Naive thymus-derived CD4-positive, alpha-beta T cell (primary cell): ENCODE data around the gene SIGMAR1. TPM values are rescaled to one million over a fixed set of nuclear protein-coding genes. Genes with fewer than 3 reads are reported as not detected.

Experiments used
- ATAC-seq: fragments of 150-1000 bp; cut with Tn5 transposase; 2 replicates; pipeline ENCODE4 v1.10.0; 2021; ENCODE audit warnings: mild to moderate bottlenecking, moderate library complexity
- CTCF ChIA-PET: fragments of 350-600 bp; sonication (Branson Sonifier 250); formaldehyde crosslinking; loops from one replicate; lab custom pipeline; 2021; ENCODE audit warnings: antibody characterized with exemption; lab: Charles Lee
- POLR2A ChIA-PET: fragments of 350-600 bp; sonication (Branson Sonifier 250); formaldehyde crosslinking; loops from one replicate; lab custom pipeline; 2021; ENCODE audit warnings: antibody characterized with exemption, inconsistent platforms; lab: Charles Lee
- DNase-seq, 9 donors: peaks; one replicate each; pipeline versions ENCODE4 v3.0.0 to v3.0.0-alpha.2; 2020 to 2022; ENCODE audit warnings: mixed read lengths in 1 of 9
- H3K27ac ChIP-seq: one replicate; pipeline ENCODE4 v1.7.0; 2013; ENCODE audit warnings: mild to moderate bottlenecking, low read depth, low read length, moderate library complexity
- H3K27me3 ChIP-seq, 2 donors: one replicate each; pipeline ENCODE4 v1.7.0; 2013; ENCODE audit warnings: low read length in 2 of 2, mild to moderate bottlenecking in 2 of 2, moderate library complexity in 2 of 2; ENCODE audit not compliant: control insufficient read depth in 2 of 2, insufficient read depth in 2 of 2
- H3K36me3 ChIP-seq, 3 experiments: 1 replicate in 2 of 3; 2 replicates in 1 of 3; pipeline ENCODE4 v1.7.0; 2013; ENCODE audit warnings: low read length in 3 of 3, mild to moderate bottlenecking in 3 of 3, moderate library complexity in 1 of 3; ENCODE audit not compliant: insufficient read depth in 3 of 3, control insufficient read depth in 2 of 3
- H3K4me1 ChIP-seq, 2 donors: one replicate each; pipeline ENCODE4 v1.7.0; 2013; ENCODE audit warnings: low read length in 2 of 2, mild to moderate bottlenecking in 2 of 2, moderate library complexity in 1 of 2; ENCODE audit not compliant: control insufficient read depth in 2 of 2, insufficient read depth in 2 of 2
- H3K4me3 ChIP-seq: 2 replicates; pipeline ENCODE4 v1.7.0; 2013; ENCODE audit warnings: mild to moderate bottlenecking, low read length
- H3K9me3 ChIP-seq, 3 experiments: 1 replicate in 2 of 3; 2 replicates in 1 of 3; pipeline ENCODE4 v1.7.0; 2013; ENCODE audit warnings: low read length in 3 of 3; ENCODE audit not compliant: control insufficient read depth in 2 of 3
- H3K27ac Mint-ChIP-seq, 9 donors: one replicate each; pipeline ENCODE4 v1.8.0; 2020 to 2022; ENCODE audit warnings: mixed read lengths in 9 of 9, mild to moderate bottlenecking in 8 of 9, moderate library complexity in 5 of 9, inconsistent platforms in 2 of 9
- H3K27me3 Mint-ChIP-seq, 5 donors: one replicate each; pipeline ENCODE4 v1.8.0; 2021 to 2022; ENCODE audit warnings: mixed read lengths in 5 of 5, mild to moderate bottlenecking in 1 of 5
- H3K36me3 Mint-ChIP-seq, 5 donors: one replicate each; pipeline ENCODE4 v1.8.0; 2020 to 2022; ENCODE audit warnings: mixed read lengths in 5 of 5, mild to moderate bottlenecking in 3 of 5, inconsistent platforms in 1 of 5
- H3K4me1 Mint-ChIP-seq, 7 donors: one replicate each; pipeline ENCODE4 v1.8.0; 2020 to 2022; ENCODE audit warnings: mixed read lengths in 7 of 7, mild to moderate bottlenecking in 3 of 7, inconsistent platforms in 1 of 7
- H3K4me3 Mint-ChIP-seq, 10 donors: one replicate each; pipeline ENCODE4 v1.8.0; 2020 to 2022; ENCODE audit warnings: mild to moderate bottlenecking in 10 of 10, mixed read lengths in 10 of 10, moderate library complexity in 6 of 10, inconsistent platforms in 2 of 10
- H3K9me3 Mint-ChIP-seq, 11 donors: one replicate each; pipeline ENCODE4 v1.8.0; 2020 to 2022; ENCODE audit warnings: mixed read lengths in 11 of 11, mild to moderate bottlenecking in 4 of 11, inconsistent platforms in 1 of 11, moderate library complexity in 1 of 11
- intact Hi-C, 2 donors: fragments of 100-400 bp; cut with micrococcal nuclease; formaldehyde crosslinking; loops; one replicate each; pipeline ENCODE4 v1.15.1; 2023
- polyA plus RNA-seq, 2 donors: library from polyadenylated mRNA; unstranded; fragments of 300-500 nt; fragmentation: Illumina TruSeq; gene quantifications; one replicate each; pipeline ENCODE4 v1.2.3, GENCODE V29; 2021
- total RNA-seq, 6 experiments: library from RNA in 5 of 6; stranded (reverse) in 5 of 6; gene quantifications; 1 replicate in 5 of 6; 2 replicates in 1 of 6; pipeline ENCODE4 v1.2.3 and lab custom pipeline; 2021 to 2026

Gene SIGMAR1
- total and polyA plus RNA-seq, 7 experiments from 2014 or later: 20.7 to 102 (median 52.8) TPM

GRCh38 chr9:34675869-34676268, 38.3 kb upstream of the SIGMAR1 start:
- intact Hi-C loops: loop anchor here (1.0 kb wide), 1 partner anchor 26 kb away; no protein-coding TSS in a partner anchor
- H3K4me1 Mint-ChIP-seq: peaks cover 0 to 7% (median 4%) of the 10 kb centered on the region in 7 donors
- Histone ChIP-seq H3K36me3 (no peaks in the 10 kb centered on the region), H3K27ac (no peak overlapping the region), H3K27me3 (no peaks in the 10 kb centered on the region), H3K4me3 (no peak overlapping the region), H3K4me1 (no peaks in the 10 kb centered on the region), H3K9me3 (no peaks in the 10 kb centered on the region)
- no peaks in the 10 kb centered on the region for H3K27me3 Mint-ChIP-seq
- ATAC-seq (no peak), DNase-seq (no peak)
- no peak overlapping the region for H3K4me3 Mint-ChIP-seq
- H3K9me3 Mint-ChIP-seq: peaks cover 0 to 5% (median 2%) of the 10 kb centered on the region in 11 donors
- ChIA-PET POLR2A (interaction anchor here (1.2 kb wide), 1 partner anchor 38 kb away, joined by 5 read pairs; the partner anchor contains the start of gene SIGMAR1), CTCF (interaction anchor here (1.1 to 1.9 kb wide), 3 partner anchors 10 to 27 kb away, joined by 5 to 9 read pairs (median 5); a partner anchor contains a TSS)
- H3K27ac Mint-ChIP-seq: no peak overlapping the region
- H3K36me3 Mint-ChIP-seq: peaks cover 0 to 8% (median 2%) of the 10 kb centered on the region in 5 donors

GRCh38 chr9:34675048-34675714, 37.6 kb upstream of the SIGMAR1 start:
- peak overlapping the region in 2 of 9 donors; percentile 44 to 51 for H3K27ac Mint-ChIP-seq
- peak in 7 of 9 donors; percentile 24 to 53 (median 38) for DNase-seq
- no peaks in the 10 kb centered on the region for H3K4me1 ChIP-seq
- H3K4me3 Mint-ChIP-seq: no peak overlapping the region
- no peaks in the 10 kb centered on the region for H3K27me3 Mint-ChIP-seq
- intact Hi-C loops: loop anchor here (1.0 kb wide), 1 partner anchor 27 kb away; no protein-coding TSS in a partner anchor
- H3K27me3 ChIP-seq: no peaks in the 10 kb centered on the region
- H3K9me3 Mint-ChIP-seq: peaks cover 0 to 10% (median 3%) of the 10 kb centered on the region in 11 donors
- peaks cover 0 to 7% (median 4%) of the 10 kb centered on the region in 7 donors for H3K4me1 Mint-ChIP-seq
- H3K36me3 ChIP-seq: no peaks in the 10 kb centered on the region
- POLR2A ChIA-PET: interaction anchor here (1.2 kb wide), 1 partner anchor 38 kb away, joined by 5 read pairs; the partner anchor contains the start of gene SIGMAR1
- H3K4me3 ChIP-seq: no peak overlapping the region
- peaks cover 0 to 4% (median 0%) of the 10 kb centered on the region in 3 experiments for H3K9me3 ChIP-seq
- peaks cover 0 to 14% (median 4%) of the 10 kb centered on the region in 5 donors for H3K36me3 Mint-ChIP-seq
- no peak overlapping the region for H3K27ac ChIP-seq
- CTCF ChIA-PET: interaction anchor here (0.7 to 1.9 kb wide), 4 partner anchors 10 to 28 kb away, joined by 3 to 9 read pairs (median 5); a partner anchor contains a TSS
- peak; percentile 90 for ATAC-seq

- CTCF ChIA-PET: interaction anchor here (0.7 to 1.9 kb wide), 4 partner anchors 9 to 28 kb away, joined by 3 to 9 read pairs (median 4); a partner anchor contains a TSS
- no peak overlapping the region for H3K4me3 ChIP-seq
- Mint-ChIP-seq H3K27ac (no peak overlapping the region), H3K4me1 (peaks cover 0 to 7% (median 4%) of the 10 kb centered on the region in 7 donors), H3K4me3 (no peak overlapping the region), H3K27me3 (no peaks in the 10 kb centered on the region), H3K9me3 (peaks cover 0 to 17% (median 7%) of the 10 kb centered on the region in 11 donors), H3K36me3 (peaks cover 0 to 19% (median 8%) of the 10 kb centered on the region in 5 donors)
- ATAC-seq (no peak), DNase-seq (no peak)
- no peaks in the 10 kb centered on the region for H3K4me1 ChIP-seq
- intact Hi-C loops: no loop called here
- POLR2A ChIA-PET: no interaction called here
- H3K9me3 ChIP-seq: peaks cover 0 to 10% (median 0%) of the 10 kb centered on the region in 3 experiments
- H3K36me3 ChIP-seq: peaks cover 0 to 3% (median 0%) of the 10 kb centered on the region in 3 experiments
- no peak overlapping the region for H3K27ac ChIP-seq
- no peaks in the 10 kb centered on the region for H3K27me3 ChIP-seq
These were observed 36.9 kb upstream of the SIGMAR1 start for GRCh38 chr9:34674440-34674839.

- ChIA-PET CTCF (no interaction called here), POLR2A (interaction anchor here (1.1 kb wide), 1 partner anchor 25 kb away, joined by 3 read pairs; the partner anchor contains the start of gene GALT)
- Histone ChIP-seq H3K36me3 (peaks cover 0 to 5% (median 0%) of the 10 kb centered on the region in 3 experiments), H3K4me3 (no peak overlapping the region), H3K4me1 (peaks cover under 1 to 2% of the 10 kb centered on the region in 2 donors), H3K27me3 (no peaks in the 10 kb centered on the region), H3K27ac (no peak overlapping the region), H3K9me3 (peaks cover 0 to 13% (median 0%) of the 10 kb centered on the region in 3 experiments)
- H3K9me3 Mint-ChIP-seq: peaks cover 0 to 23% (median 13%) of the 10 kb centered on the region in 11 donors
- no peak overlapping the region for H3K4me3 Mint-ChIP-seq
- no peak overlapping the region for H3K27ac Mint-ChIP-seq
- peaks cover 0 to 32% (median 21%) of the 10 kb centered on the region in 5 donors for H3K36me3 Mint-ChIP-seq
- no peaks in the 10 kb centered on the region for H3K27me3 Mint-ChIP-seq
- no peak for DNase-seq
- H3K4me1 Mint-ChIP-seq: peaks cover 6 to 16% (median 11%) of the 10 kb centered on the region in 7 donors
- intact Hi-C loops: no loop called here
- ATAC-seq: no peak
These were observed 33.7 kb upstream of the SIGMAR1 start for GRCh38 chr9:34671307-34671706.

GRCh38 chr9:34669809-34670562, 32.4 kb upstream of the SIGMAR1 start:
- peaks cover 6 to 21% (median 15%) of the 10 kb centered on the region in 7 donors for H3K4me1 Mint-ChIP-seq
- Histone ChIP-seq H3K4me3 (no peak overlapping the region), H3K27ac (no peak overlapping the region), H3K27me3 (no peaks in the 10 kb centered on the region), H3K9me3 (peaks cover 0 to 13% (median 0%) of the 10 kb centered on the region in 3 experiments), H3K36me3 (peaks cover 0 to 8% (median 0%) of the 10 kb centered on the region in 3 experiments), H3K4me1 (peaks cover 5 to 8% of the 10 kb centered on the region in 2 donors)
- intact Hi-C loops: loop anchor here (5.0 to 10.0 kb wide), 10 partner anchors 317 to 1505 kb away; partner anchors contain the start of genes HINT2 (in 2 of the 2), SPAG8 (in 2 of the 2), UBAP1 (in 2 of the 2) and B4GALT1 (in 1 of the 2)
- H3K27me3 Mint-ChIP-seq: no peaks in the 10 kb centered on the region
- ChIA-PET CTCF (no interaction called here), POLR2A (interaction anchor here (1.1 kb wide), 1 partner anchor 24 kb away, joined by 3 read pairs; the partner anchor contains the start of gene GALT)
- H3K9me3 Mint-ChIP-seq: peaks cover 0 to 23% (median 13%) of the 10 kb centered on the region in 11 donors
- H3K27ac Mint-ChIP-seq: no peak overlapping the region
- DNase-seq (no peak), ATAC-seq (no peak)
- no peak overlapping the region for H3K4me3 Mint-ChIP-seq
- H3K36me3 Mint-ChIP-seq: peaks cover 0 to 32% (median 21%) of the 10 kb centered on the region in 5 donors
